Fibroblast of gingiva (primary cell): ENCODE measurements around the gene ABHD14A.
"Not testable (repeated sequence)": the region's sequence is repeated elsewhere in the genome, so short reads cannot be mapped to it uniquely, and the experiment has no call there.

Experiments used
- DNase-seq: peaks from one replicate; pipeline ENCODE4 v3.0.0-alpha.2; 2011; ENCODE audit warnings: low read depth

ABHD14A gene

DNA sequence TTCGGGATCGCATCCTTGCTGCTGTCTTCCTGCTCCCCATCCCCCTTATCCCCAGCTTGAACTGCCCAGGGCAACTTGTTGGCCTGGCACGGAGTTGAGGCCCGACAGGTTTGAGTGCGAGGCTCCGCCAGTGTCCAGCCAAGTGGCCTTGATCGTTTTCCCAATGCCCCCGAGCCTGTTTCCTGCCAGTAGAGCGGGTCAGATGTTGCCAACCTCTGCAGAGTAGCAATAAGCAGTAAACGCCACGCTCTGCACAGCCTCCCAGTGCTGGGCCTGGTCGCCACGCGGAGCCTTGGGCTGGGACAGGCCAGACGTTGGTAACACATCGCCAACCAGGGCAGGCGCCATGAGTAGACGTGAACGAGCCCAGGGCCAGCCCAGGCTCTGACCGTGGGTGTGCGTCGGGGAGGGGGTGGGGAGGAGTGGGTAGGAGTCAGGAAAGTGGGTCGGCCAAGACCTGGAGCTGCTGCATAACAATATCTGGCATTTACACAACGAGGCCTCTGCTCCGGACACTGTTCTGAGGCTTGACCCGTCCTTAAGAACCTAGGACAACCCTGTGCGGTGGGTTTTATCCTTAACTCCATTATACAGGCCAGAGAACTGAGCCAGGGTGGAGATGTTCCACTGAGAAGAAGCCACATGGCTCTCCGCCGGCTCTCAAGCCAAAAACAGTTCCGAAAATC lies 444 bp upstream of the ABHD14A start:
- no peak for DNase-seq

GRCh38 chr3:51975852-51976549 lies 1.1 kb downstream of the ABHD14A start:
- DNase-seq: peak; percentile 58

- DNase-seq: no peak
These were observed 2.7 kb downstream of the ABHD14A start for GRCh38 chr3:51977446-51978142.

DNA sequence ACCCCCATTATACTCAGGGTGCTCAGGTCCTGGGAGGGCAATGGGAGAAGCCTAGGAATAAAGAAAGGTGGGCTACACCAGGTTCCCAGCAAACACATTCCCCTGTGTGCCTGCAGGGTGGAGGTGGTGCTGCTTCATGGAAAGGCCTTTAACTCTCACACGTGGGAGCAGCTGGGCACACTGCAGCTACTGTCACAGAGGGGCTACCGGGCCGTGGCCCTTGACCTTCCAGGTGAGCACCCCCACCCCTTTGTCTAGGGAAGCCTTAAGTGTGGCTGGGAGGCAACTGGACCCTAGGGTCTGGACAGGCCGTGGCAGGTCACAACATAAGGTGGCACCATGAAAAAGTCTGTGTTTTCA lies 3.3 kb downstream of the ABHD14A start:
- DNase-seq: no peak

- no peak for DNase-seq
These were observed 5.4 kb downstream of the ABHD14A start for GRCh38 chr3:51980253-51980652.

- DNase-seq: no peak
These were observed 7.5 kb downstream of the ABHD14A start for GRCh38 chr3:51982352-51982837.

GRCh38 chr3:51982838-51983577 lies 8.1 kb downstream of the ABHD14A start, which contains the start of gene ACY1:
ACY1 (plus strand) TSS chr3:51983535; CDS start chr3:51984065, 530 bp downstream.
- DNase-seq: peak; percentile 92

DNA sequence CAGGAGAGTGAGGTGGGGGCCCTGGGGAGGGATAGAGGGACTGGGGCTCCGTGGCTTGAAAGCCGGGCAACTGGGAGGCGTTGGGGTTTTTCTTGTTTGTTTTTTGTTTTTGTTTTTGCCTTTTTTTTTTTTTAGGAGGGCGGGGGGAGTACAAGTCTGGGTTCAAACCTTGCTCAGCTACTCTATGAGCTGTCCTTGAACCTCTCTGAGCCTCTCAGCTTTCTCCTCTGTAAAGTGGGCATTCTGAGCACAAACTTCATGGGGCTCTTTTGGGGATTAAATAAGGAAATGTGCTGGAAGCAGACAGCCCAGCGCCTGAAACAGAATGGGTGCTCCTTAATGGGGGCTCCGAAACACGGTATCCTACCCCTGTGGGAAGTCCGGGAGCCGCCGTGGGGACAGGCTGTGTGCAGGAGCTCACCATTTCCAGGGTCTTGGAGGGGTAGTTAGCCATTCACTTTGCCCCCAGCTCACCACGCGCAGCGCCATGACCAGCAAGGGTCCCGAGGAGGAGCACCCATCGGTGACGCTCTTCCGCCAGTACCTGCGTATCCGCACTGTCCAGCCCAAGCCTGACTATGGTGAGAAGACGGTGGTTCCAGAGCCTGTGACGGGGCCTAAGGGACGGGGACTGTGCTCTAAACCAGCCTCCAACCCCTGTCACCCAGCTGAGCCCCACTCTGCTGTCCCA lies 8.9 kb downstream of the ABHD14A start:
- no peak for DNase-seq

GRCh38 chr3:51984269-51984647 lies 9.4 kb downstream of the ABHD14A start:
- no peak for DNase-seq

- DNase-seq: no peak
These were observed 10.2 kb downstream of the ABHD14A start for GRCh38 chr3:51985063-51985462.

DNA sequence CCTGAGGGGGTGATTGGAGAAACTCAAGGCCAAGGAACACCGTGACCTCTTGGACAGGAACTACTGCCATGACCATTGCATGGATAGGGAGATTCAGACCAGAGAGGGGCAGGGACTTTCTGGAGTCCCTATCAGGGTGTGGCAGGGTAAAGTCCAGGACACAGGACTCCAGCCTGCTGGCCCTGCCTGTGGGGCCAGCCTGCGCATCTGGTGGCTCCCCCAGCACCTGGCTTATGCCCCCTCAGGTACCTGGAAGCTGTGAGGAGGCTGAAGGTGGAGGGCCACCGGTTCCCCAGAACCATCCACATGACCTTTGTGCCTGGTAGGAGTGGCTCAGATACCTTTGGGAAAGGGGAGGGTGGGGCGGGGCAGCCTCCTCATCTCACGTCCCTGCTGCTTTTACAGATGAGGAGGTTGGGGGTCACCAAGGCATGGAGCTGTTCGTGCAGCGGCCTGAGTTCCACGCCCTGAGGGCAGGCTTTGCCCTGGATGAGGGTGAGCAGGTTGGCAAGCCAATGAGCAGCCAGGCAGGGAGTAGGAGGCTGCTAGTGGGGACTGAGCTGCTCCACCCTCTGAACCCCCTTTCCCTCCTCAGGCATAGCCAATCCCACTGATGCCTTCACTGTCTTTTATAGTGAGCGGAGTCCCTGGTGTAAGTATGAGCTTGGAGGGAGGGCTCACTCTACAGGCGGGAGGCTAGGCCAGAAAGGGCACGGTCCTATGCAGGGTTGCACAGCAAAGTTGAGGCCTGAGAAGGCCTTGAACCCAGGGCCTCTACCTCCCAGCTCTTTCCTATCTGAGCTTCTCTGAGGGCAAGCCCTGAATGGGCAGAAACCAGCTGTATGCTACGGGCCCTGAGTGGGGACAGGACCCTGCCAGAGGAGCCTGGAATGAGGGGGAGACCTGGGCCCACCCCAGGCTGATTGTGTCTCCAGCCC lies 11.4 kb downstream of the ABHD14A start:
- no peak for DNase-seq

- no peak for DNase-seq
These were observed 12.7 kb downstream of the ABHD14A start for GRCh38 chr3:51987568-51987967.

GRCh38 chr3:51988286-51989146 lies 13.7 kb downstream of the ABHD14A start:
- no peak for DNase-seq

DNA sequence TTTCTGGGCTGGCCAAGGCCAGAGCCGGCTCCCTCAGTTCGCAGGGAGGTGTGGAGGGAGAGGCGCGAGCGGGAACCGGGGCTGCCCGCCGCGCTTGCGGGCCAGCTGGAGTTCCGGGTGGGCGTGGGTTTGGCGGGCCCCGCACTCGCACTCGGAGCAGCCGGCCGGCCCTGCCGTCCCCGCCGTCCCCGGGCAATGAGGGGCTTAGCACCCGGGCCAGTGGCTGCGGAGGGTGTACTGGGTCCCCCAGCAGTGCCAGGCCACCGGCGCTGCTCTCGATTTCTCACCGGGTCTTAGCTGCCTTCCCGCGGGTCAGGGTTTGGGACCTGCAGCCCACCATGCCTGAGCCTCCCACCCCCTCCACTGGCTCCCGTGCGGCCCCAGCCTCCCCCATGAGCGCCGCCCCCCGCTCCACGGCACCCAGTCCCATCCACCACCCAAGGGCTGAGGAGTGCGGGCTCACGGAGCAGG lies 15.7 kb downstream of the ABHD14A start:
- not testable (repeated sequence) for DNase-seq

GRCh38 chr3:51992017-51992682 lies 17.3 kb downstream of the ABHD14A start:
- no peak for DNase-seq

GRCh38 chr3:51993657-51994056 lies 18.8 kb downstream of the ABHD14A start:
- DNase-seq: not testable (repeated sequence)

DNA sequence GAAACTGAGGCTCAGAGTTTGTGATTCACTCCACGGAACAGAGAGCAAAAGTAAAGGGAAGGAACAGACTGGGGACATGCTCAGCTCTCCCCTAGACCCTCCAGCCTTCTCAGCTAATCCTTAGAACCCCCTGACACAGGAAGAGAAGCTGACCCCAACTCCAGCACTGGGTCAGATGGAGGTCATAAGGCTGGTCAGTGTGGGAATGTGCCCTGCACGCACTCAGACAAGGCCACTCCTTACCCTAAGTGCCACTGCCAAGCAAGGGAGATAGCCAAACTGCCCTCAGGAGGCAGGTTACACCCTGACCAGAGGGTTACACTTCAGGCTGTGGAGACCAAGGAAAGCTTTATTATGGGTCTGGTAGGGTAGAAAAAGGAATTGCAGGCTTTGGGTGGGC lies 19.7 kb downstream of the ABHD14A start:
- DNase-seq: no peak

DNA sequence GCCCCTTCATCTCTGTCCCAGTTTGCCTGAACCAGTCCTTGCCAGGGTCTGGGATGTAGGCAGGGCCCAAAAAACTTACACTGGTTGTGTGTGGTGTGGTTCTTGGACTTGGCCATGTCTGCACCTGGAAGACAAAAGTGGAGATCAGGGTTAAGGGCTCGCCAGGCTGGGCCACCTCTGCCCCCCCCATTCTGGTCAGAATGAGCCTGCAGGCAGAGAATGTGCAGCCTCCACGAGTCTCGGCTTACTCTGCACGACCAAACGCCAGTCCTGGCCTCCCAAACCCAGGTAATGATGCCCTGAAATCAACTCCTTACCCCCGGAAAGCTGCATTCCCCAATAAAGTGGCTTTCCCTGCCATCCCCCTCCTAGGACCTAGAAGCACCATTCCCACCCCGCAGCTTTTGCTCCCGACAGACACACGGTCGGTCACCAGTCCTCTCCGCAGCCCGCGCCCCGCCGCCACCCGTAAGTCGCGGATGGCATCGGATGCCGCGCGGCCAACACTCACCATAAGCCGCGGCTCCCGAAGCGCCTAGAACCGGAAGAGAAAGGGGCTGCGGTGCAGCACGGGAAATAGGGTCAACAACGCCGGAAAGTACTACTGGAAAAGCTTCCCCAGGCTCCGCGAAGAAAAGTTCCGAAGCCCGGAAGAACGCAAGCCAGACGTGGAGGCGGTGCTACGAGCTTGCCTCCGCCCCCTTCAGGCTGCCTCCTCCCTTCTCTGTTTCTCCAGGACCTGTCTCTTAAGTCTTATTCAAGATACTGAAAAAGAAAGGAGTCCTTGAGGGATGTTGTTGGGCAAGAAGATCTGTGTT lies 20.7 kb downstream of the ABHD14A start, which contains the start of gene RPL29:
Gene RPL29, minus strand, starts transcription at position 550 of the 818 bp plus-strand sequence. Its CDS starts 434 bp downstream, at position 116.
- DNase-seq: peak; percentile 94
